DMS53 treated with DMSO at 0.1 percent for 48 hours (cell line): Measurements from ENCODE around the gene DIAPH2.

Source experiments
- DNase-seq: peaks from one replicate; lab custom pipeline; 2025; ENCODE audit not compliant: unreplicated experiment; lab: John Stamatoyannopoulos, UW

Gene DIAPH2

DNA sequence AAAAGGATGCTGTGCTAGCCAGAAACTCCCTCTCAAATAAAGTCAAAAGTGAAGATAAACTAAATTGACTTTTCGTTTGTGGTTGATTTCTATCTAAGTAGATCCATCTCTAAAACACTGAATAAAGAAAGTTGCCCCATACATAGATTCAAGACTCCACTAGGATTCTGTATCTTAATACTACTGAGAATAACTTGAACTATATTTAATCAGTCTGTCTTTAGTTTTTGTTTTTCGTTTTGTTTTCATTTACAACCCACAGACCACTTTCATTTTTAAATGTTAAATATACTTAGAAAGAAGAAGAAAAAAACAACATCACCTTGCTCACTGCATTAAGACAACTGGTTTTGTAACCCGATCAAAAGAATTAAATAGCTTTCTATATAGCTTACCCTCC is 854.1 kb downstream of the DIAPH2 start:
- DNase-seq: no peak

DNA sequence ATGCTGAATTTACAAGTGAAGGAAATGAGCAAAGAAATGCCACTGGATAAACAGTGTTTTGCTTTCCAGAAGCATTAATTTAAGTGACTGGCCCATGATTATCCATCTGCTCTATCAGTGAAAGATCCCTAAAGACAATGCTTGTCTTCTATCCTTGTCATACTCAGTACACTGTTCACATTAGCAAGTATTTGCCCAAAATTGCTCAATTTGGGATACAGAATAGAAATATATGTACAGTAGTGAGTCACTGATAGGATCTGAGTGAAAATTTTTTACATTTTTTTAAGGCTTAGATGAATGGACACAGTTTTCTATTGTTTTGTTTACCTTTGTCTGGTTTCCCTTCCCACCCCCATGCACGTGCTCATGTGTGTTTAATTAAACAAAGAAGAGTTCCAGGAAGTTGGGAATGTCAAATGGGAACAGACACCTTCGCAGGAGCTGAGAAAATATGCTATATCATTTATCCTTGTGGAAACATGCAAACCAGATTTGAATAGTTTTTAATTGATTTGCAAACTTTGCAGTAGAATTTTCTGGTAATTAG is 855.4 kb downstream of the DIAPH2 start:
- DNase-seq: peak; percentile 10

DNA sequence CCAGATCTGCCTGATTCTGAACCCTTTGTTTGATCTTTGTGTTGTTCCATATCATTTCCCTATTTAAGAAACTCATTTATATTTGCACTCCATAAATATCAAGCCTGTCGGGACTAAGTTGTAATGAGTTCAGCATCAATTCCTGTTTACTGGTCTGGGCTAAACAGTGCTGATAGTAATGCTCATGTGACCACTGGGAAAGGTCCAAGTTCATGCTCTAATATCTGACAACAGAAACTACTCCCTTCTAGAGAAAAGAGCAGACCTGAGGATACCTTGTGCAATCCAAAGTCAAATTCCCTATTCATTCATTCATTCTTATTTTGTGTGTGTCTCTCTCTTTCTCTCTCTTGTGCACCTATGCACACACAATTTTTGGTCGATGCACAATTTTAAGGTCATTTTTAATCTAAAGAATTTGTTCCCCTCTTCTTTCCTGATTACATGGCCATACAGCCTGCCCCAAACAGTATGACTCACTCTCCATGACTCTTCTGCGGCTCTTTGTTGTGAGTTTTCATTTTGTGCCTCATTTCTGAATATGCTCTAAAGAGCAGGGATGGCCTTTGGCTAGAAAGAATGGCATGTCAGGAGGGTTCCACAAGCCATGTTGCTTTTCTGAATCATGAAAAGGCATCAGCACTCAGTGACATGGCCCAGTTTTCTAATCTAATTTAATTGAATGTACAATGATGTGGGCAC is 863.4 kb downstream of the DIAPH2 start:
- no peak for DNase-seq

DNA sequence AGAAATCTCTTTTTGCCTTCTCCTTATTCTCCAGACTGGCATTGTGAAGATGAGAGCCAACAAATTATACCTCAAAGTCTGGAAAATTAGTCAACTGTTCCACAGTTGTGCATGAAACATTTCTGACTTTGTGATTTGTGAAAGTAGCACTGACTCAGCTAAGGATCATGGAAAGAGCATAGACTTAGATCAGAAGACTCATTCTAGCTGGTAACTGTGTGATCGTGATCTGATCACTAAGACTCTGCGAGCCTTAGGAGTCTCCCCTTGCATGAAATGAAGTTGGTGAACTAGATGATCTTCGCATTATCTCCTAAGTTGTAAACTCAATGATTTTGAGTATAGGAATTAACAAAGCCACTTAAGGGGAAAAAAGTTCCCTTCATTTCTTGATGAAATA is 867.2 kb downstream of the DIAPH2 start:
- DNase-seq: no peak

DNA sequence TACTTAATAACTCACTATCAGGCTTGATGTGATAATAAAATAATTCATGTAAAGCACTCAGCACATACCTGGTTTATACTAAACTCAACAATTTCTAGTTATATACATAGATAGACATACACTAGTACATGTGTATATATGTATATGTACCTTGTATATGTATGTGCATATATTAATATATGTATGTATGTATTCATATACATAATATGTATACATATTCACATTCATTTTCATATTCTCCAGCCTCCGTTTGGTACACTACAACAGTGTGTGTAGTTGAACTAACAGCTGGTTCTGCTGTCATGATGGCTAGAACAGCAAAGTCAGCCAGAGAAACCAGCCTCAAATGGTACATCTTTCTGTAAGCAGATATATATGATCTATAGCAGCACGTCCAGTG is 869.2 kb downstream of the DIAPH2 start:
- no peak for DNase-seq

DNA sequence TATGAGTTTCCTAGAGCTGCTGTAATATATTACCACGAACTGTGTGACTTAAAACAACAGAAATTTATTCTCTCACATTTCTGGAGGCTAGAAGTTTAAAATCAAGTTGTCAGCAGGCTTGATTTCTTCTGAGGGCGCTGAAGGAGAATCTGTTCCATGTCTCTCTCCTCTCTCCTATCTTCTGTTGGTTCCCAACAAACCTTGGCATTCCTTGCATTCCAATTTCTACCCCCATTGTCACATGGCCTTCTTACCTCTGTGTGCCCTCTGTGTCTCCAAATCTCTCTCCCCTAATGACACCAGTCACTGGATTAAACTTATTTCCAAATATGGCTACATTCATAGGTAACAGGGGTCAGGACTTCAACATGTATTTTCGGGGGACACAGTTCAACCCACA is 871.7 kb downstream of the DIAPH2 start:
- DNase-seq: no peak

DNA sequence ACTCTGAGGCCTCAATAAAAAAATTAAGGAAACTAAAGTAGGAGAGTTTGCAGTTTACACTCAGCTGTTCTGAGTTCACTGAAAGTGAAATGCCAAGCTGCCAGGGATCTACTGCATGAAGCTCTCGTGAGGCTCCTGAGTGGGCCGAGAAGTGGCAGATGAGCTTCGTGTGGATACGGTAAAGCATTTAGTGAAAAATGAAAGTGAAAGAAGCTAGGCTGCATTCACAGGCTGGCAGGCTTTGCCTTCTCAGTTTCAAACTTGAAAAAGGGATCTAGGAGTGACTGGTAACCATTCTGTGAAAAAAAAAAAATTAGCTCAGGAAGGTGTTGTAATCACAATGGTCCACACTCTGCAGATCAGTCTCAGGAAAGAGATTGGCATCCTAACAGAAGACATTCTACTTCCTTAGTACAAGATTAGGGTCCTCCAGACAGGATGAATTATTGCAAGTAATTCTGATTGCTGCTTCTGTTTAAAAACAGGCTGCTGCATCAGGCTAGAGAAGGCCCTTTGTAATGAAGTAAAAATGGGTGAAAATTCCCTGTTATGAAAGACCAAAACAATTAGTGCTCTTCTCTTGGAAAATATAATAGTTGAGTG is 879.0 kb downstream of the DIAPH2 start:
- DNase-seq: peak; percentile 64

DNA sequence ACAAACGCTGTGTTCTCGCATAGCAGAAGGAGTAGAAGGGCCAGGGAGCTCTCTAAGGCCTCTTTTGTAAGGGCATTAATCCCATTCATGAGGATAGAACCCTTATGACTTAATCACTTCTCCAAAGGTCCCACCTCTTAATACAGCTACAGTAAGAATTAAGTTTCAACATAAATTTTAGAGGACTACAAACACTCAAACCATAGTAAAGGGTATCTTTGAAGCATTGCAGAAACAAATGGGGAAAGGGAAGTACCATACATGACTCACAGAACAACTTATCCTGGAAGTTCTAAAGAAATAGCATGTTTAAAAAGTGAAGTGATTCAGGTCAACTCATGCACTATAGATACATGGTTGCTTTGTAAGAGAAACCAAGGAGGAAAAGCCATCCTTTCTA is 879.9 kb downstream of the DIAPH2 start:
- DNase-seq: no peak

DNA sequence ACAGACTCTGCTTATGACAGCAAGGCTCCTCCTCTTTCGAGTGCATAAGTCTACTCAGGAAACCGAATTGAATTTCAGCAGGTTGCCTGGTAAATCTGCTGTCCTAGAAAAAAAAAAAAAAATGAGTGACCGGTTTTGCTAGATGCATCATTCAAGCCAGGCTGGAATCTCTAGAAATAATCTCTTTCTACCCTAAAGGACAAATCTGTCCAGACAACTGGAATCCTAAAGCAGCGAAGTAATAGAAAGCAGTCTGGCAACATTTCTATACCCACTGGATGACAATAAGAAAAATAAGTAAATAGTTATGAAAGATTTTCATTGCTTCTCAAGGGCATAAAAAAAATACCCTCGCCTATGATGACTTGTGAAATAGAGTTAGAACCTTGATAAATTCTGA is 902.5 kb downstream of the DIAPH2 start:
- DNase-seq: no peak

DNA sequence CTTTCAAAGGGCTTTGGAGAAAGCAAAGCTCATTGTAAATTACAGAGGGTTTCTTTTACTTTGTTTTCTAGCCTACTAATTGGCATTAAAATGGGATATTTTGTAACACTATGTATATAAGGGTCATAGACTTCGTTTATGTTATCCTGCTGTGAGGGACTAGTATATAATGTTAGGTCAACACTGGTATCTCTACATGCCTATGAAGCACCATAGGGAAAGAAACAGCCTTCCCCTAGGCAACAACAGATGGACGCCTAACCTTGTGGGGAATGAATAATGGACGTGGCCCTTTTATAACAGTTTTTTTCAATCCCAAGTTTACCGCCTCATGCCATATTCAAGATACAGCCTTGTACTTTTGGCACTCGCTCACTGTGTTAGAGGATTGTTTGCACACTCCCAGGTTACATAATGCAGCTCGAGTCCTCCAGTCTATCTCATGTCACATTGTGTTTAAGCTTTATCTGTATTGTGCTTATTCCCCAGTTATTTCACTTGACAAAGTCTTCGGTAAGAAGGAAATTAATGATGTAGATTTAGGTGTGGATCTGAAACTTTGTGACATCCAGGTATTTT is 910.1 kb downstream of the DIAPH2 start:
- no peak for DNase-seq

DNA sequence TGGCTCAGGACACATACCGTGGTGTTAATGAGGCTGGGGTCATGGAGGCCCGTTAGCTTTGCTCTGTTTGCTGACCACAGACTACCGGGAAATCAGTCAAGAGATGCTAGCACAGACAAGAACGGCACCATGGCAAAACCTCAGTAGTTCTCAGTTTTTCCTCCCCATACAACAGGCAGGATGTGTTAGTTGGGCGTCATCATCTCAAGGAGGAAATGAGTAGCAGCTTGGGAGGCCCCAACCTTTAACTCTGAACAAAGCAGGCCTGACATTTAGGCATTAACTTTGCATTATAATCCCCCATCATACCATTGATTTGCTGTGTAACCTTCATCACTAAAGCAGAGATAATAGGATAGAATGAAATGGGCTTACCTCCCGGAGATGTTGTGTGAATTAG is 913.3 kb downstream of the DIAPH2 start:
- no peak for DNase-seq

DNA sequence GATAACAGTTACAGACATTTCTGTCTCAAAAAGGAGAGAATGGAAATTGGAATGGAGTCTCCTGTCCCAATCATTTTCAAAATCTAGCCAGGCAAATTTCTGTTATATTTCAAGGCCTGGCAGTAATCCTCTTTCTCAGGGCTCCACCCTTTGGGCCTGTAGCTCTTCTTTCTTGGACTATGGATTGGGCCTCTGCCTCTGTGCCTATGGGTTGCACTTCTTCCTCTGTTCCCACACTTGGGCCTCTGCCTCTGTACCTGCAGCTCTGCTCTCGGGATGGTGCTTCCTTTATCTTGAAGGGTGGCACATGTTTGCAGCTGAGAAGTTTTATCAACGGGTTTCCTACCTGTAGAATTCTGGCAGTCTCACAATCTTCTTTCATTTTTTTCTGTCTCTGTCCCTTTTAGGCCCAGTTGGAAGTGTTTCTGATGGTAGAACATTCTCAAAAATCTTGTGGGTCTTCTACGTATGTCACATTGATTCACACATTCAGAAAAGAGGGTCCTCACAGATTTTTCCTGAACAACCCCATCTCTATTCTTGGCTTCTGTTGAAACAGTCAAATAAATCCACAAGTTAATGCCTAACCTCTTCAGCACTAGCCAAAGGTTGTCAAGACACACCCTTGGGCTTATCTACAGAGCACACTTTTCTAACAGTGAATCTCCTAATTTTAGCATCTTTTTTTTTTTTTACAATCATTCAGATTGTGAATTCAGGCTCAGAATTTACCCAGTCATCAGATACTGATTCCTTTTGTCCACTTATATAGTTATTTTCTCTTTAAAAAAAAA is 918.0 kb downstream of the DIAPH2 start:
- DNase-seq: no peak

DNA sequence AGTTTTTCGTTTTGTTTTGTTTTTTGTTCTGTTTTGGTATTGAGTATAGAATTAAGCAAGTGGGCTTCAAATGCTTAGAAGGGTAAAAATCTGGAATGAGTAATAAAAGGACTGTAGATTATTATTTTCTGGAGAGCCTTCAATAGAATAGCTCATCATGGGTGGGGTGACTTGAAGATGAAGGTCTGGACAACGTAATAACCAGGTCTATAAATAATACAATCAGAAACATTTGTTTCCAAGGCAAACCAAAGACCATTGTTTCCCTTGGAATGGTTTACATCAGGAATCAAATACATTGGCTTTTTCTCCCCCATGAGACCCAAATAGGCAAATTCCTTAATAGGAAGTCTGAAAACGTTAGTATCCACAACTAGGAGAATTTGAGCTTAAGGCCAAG is 920.6 kb downstream of the DIAPH2 start:
- DNase-seq: no peak

DNA sequence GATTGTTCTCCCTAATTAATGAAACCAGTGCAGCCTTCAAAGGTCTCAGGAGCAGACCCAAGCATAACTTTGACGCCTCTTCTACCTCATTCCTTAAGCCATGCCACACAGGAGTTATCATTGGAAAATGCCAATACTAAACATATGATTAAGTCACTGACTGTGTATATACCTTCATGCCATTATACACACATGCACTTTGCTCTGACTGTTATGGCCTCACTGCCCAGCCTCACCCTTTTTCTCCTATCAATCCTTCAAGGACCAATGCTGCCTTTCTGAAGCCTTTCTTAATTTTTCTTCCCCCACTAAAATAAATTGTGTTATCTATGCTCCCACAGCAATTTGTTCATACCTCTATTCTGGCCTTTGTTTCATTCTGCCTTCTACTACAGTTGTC is 924.7 kb downstream of the DIAPH2 start:
- DNase-seq: no peak

DNA sequence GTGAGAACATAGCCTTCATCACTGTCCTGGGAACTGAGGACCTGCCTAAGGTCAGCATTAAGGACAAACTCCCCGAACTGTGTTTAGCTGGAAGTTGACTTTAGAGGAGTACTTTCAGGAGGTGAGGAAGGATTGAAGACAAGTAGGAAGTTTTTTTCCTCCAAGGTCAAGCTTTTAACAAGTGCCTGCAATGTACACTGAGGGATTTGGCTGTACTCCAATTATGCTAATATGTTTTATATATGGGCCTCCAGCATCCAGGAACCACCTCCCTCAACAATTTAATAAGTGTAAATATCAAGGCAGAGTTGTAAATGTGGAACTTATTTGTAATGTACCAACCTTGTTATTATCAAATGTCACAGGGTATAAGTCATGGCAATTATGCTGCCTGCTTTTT is 925.3 kb downstream of the DIAPH2 start:
- no peak for DNase-seq

DNA sequence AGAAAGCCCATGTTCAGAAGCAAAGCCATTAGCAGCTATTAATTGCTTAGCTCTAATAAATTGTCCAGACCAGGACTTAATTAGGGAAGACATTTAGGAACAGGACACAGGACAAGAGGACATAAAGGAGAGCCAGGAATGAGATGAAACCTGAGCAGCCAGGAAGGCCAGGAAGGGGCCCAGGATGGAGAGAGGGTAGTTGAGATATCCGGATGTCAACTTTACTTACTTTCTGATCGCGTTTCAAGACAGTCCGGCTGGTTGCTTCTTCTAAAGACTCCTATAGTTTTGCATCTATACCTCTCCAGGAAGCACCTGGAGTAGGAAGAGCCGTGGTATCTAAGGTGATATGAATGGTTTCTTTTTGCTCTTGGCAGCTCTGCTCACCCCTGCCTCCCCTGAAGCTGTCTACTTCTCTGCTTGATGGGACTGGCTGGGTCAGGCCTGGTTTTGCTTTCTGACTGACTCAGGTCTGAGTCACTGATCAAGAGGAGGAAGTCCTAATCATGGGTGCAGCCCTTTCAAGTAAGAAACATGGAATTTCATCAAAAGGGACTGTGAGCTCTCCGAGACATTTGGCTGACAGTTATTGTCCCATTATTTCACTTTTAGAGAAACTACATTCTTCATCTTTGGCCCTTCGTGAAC is 932.4 kb downstream of the DIAPH2 start:
- peak; percentile 16 for DNase-seq

DNA sequence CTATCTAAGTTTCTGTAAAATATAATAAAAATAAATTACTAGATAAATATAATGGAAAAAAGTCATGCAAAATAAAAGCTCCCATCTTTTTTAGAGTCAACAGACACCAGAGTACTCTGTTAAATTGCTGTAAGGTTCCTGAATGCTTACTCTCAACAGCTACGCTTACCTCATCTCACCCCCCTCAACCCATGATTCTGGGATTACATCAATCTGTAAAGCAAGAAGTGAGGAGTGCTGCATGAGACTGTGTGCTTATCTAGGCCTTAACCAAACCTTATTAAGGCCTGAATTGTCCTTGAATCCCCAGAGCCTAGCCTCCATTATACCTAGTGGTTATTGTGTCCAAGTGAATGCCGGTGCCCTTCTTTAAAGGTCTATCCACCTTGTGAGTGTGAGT is 934.9 kb downstream of the DIAPH2 start:
- no peak for DNase-seq

DNA sequence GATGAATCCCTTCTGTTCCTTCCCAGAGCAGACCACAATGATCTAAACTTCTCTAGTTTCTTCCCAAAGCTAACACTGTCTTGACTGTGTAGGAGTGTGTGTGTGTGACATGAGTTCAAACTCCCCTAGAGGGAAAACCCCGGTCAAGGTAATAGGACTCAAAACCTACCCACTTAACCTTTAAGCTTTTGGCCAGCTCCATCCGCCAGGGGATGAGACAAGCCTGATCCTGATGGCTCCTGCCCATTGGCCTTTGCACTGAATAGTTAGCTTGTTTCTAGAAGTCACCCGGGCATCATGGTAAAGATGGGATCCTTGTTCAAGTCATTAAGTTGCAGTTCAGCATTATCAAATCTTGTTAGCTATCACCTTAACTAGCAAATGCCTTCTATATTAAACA is 937.5 kb downstream of the DIAPH2 start:
- DNase-seq: no peak

DNA sequence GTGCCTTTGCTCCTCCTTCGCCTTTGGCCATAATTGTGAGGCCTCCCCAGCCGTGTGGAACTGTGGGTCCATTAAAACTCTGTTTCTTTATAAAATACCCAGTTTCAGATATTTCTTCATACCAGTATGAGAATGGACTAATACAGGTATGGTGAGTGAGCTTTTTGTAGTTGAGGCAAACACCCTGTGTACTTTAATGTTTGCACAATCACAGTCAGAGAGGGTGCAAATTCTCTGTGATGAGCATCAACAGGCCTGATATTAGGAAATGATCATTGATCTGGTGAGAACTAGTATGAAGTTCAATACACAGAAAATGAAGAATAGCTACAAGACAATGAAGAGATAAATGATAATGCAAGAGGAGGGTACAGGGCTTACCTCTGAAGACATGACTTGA is 943.7 kb downstream of the DIAPH2 start:
- DNase-seq: no peak

DNA sequence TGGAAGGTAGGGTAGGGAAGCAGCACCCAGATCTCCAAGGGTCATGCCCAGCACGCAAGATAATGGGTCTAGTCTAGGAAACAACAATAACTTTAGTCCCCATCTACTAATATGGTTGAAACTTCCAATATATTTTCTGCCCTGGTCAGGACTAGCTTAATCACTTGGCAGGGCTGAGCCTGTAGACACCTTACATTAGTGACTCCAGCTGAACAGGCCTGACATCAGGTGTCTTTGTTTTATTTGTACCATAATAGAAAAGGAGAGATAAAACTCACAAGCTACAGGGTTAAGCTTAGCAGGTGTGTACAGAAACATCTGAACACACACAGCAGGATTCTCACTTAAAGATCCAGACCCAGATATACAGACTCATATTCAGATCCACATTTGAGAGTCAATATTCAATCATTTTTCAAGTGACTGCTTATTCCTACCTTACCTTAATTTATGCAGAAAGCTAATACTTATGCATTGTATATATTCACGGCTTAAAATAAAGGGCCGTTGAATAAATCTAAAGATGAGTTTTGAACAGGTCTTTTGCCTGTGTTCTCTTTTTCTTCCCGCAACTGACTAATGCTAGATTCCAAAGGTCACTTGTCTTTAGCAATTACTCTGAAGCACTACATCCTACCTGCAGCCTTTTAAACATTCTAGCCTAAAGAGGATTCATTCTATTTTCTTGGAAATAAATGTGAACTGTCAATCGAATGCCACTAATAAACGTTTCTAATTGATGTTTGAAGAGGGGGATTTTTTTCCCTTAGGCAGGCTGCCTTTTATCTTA is 944.4 kb downstream of the DIAPH2 start:
- peak; percentile 11 for DNase-seq
